ENCODE data around the gene FGF3.
"Not testable (repeated sequence)": the region's sequence is repeated elsewhere in the genome, so short reads cannot be mapped to it uniquely, and the experiment has no call there.

Gene FGF3

GRCh38 chr11:69801513-69802335 lies 17.5 kb downstream of the FGF3 start:
- no peak for DNase-seq

- no peak for DNase-seq
Observed at GRCh38 chr11:69800278-69800677, 18.9 kb downstream of the FGF3 start.

DNA sequence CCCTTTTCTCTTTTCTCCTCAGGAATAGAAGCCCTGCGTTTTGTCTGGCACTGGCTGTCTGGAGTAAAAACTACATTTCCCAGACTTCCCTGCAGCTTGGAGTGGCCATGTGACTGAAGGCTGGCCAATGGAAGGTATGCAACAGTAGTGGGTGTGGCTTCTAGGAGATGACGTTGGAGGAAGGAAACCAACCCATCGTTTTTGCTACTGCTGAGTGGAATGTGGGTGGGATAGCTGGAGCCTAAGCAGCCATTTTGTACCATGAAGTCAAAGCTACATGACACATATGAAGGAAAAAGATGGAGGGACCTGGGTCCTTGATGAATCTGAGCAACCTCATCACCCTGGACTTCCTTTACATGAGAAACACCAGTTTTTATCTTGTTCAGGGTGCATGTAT lies 19.6 kb downstream of the FGF3 start:
- DNase-seq = no peak

DNA sequence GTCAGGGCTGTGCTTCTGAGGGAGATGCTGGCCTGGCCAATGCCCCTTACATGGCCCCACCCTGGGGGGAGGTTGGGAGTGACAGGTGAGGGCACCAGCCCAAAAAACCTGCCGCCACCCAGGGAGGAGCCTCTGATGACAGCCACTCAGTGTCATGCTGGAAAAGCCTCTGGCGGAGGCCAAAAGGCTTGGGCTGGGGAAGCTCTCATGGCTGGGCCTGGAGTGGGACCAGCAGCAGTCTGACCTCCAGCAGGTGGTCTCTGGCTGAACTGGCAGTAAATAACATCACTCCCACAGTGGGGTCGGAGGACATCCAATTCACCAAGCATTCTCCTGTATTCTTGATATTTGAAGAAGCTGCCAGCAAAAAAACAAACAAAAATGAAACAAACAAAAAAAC lies 20.1 kb downstream of the FGF3 start:
- DNase-seq = no peak

- no peak for DNase-seq
Observed at GRCh38 chr11:69797737-69798528, 21.3 kb downstream of the FGF3 start.

DNA sequence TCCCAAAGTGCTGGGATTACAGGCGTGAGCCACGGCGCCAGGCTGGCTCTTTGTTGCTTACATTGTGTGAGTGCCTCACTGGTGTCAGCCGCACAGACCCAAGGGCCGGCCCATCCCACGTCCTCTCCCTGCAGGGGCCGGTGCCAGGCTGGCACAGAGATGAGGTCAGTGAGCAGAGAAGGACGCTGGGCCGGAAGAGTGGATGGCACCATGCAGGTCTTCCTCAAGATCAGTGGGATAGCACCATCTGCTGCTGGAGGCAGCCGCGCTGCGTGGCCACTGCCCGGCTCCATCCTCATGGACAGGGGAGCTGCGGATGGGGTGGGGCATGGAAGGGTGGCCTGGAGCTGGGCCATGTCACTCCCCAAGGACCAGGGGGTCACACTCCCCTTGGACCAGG lies 22.1 kb downstream of the FGF3 start:
- DNase-seq = no peak

DNA sequence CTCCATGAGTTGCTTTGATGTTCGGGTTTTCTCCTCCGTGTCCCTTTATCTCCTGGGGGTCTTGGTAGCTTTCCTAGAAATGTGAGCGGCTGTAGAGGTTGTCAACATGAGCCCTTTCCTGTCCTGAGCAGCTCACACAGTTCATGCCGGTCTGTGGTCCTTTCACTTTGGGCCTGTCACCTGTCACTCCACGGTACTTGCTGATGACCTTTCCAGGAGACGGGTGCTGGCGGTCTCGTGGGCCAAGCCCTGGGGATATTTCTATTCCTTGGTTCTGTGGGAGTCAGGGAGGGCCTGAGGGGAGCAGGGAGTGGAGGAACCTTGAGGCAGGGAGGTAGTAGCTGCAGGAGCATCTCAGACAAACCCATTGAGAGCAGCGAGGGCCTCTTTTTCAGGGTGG lies 23.2 kb downstream of the FGF3 start:
- DNase-seq = no peak

GRCh38 chr11:69791276-69792180 lies 27.7 kb downstream of the FGF3 start:
- no peak for DNase-seq

GRCh38 chr11:69788956-69789355 lies 30.3 kb downstream of the FGF3 start:
- no peak for DNase-seq

DNA sequence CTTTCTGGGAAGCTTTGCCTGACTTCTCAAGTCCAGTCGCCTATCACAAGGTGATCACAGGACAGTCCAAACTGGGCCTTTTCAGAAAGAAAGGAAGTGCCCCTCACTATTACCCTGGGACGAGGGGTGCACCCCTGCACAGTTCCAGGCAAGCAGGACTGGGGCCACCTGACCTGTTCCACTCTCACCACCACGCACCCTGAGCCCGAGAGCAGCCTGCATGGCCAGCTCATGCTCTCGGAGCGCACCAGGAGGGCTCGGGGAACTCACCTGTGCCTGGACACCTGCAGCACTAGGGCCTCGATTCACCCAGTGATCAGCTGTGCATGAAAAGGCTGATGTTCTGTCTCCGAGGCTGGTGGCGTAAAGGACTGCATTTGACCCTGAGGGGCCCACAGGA lies 31.3 kb downstream of the FGF3 start:
- DNase-seq = no peak

- no peak for DNase-seq
Observed at GRCh38 chr11:69787457-69787856, 31.8 kb downstream of the FGF3 start.

DNA sequence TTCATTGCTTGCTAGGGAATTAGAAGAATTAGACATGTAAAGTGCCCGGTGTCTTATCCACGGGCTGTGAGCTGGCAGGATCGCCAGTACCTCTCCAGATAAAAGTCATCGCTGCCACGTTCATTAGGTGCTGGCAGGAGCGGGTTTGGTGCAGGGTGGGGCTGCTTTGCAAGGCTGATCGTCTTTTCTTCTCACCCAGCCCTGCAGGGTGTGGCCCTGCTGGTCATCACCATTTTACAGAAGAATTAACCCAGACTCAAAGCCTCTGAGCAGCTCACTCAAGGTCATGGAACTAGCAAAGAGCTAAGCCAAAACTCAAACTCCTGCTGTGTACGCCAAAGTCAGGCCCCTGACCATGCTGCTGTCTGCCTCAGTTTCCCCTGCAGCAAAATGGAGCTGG lies 38.0 kb downstream of the FGF3 start:
- DNase-seq = no peak

- no peak for DNase-seq
Observed at GRCh38 chr11:69778373-69778772, 40.8 kb downstream of the FGF3 start.

DNA sequence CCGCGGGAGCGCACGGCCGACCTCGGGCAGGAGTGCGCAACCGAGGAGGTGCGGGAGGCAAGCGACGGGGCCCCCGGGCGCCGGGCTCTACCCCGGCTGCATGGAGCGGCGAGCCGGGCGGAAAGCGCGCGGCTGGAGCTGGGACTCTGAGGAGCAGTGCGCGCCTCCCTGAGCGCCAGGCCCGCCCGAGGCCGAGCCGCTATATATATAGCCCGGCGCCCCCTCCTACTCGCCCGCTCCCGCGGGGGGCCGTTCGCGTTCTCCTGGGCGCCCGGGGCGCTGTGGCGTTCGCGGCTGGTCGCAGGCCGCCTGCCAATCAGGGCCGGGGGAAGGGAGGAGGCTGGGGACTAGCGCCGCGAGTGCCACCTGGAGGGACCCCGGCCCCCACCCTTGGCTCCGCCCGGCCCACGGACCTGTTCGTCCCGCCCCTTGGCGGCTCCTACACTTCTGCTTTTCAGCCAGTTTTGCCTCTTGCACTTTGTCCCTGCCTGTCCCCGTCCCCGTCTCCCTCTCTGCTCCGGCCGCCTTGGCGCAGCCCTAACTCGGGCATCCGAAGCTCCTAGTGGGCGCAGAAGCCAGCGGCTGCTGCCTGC lies 44.0 kb downstream of the FGF3 start, which contains the start of gene FGF4:
FGF4 (minus strand) TSS at position 179 of the 593 bp plus-strand sequence. CDS start 257 bp downstream, outside the sequence.
- DNase-seq = no peak

DNA sequence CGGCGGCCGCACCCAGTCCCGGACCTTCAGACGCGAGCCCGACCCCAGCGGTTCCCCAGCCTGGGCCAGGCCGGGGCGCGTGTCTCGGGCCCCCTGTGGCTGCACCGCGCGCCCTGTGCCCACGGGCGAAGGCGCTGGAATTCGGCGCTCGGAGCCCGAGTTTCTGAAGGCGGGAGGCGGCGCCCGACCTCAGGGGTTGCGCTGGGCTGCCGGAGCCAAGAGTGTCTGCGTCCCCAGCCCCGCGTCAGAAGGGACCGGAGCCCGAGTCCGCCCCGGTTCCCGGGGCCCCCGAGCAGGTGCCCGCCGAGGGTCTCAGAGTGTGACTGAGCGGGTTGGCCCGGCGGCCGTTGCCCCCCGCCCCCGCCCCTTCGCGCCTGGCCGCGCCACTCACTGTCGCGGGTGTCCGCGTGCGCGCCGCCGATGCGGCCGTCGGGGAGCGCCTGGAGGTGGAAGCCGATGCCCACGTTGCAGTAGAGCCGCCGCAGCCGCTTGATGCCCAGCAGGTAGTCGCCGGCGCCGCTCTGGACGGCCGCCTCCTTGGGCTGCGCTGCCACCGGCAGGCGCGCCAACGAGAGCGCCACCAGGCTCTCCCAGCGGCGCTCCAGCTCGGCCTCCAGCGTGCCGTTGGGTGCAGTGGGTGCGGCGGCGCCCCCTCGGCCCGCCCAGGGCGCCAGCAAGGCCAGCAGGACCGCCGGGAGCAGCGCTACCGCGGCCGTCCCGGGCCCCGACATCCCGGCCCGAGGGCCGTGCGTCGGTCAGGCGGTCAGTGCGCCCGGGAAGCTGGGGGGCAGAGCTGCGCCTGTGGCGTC lies 44.7 kb downstream of the FGF3 start:
- no peak for DNase-seq

DNA sequence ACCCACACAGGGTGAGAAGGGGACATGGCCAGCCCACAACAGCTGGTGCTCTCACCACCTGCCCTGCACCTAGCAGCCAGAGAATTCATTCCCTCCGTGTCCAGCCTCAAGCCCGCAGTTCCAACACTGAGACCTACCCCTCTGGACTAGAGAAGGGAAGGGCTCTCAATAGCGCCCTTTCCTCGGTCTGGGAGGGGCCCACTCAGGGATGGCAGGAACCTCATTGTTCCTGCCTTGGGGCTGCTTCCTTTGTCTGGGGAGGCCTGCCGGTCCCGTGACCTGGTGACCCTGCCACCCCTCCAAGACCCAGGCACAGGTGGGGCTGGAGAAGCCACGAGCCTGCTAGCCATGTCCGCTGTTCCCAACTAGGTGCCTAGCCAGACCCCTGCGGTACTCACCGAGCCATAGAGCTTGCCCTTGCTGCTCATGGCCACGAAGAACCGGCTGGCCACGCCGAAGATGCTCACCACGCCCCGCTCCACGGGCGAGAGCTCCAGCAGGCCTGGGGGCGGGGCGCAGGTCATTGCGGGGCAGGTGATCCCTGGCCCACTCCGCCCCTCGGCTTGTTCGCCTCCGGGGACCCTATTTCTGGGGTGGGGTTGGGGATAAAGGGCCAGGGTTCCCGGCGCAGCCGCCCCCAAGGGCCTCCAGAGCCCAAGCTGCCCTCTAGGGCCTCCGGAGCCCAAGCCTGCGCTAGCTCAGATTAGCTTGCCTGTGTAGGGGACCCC lies 45.4 kb downstream of the FGF3 start:
- no peak for DNase-seq

- DNase-seq = no peak
Observed at GRCh38 chr11:69771466-69771865, 47.8 kb downstream of the FGF3 start.

DNA sequence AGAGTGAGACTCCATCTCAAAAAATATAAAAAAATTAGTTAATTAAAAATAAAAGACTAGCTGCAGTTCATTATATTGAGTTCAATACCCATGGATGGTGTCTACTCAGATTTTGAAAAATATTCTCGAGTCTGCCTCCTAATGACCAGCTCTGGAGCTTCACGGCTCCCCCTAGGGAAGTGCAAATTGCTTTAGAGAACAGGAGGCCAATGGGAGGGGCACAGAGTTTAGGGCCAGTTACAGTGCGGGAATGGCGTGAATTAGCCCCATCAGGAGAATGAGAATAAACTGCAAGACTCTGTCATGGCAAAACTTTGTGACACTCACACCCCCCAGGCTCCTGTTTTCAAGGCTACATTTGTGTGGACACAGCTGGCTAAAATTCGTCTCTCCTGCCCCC lies 48.7 kb downstream of the FGF3 start:
- no peak for DNase-seq

- no peak for DNase-seq
Observed at GRCh38 chr11:69765498-69765995, 53.7 kb downstream of the FGF3 start.

DNA sequence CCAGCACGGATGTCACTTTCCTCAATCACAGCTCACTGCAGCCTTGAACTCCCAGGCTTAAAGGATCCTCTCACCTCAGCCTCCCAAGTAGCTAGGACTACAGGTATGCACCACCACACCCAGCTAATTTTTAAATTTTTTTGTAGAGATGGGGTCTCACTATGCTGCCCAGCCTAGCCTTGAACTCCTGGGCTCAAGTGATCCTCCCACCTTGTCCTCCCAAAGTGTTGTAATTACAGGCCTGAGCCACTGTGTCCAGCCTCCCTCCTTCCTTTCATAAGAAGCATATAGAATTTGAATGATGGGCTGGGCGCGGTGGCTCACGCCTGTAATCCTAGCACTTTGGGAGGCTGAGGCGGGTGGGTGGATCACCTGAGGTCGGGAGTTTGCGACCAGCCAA lies 54.3 kb downstream of the FGF3 start:
- not testable (repeated sequence) for DNase-seq

GRCh38 chr11:69760319-69760718 lies 58.9 kb downstream of the FGF3 start:
- DNase-seq = no peak
